ENCODE measurements around the gene SCTR. TPM values are rescaled to one million over a fixed set of nuclear protein-coding genes. Genes with fewer than 3 reads are reported as not detected.

SCTR gene
- total RNA-seq, 1 experiment from 2014 or later = not detected

- POLR2A ChIA-PET = no interaction called here
- no peaks in the 10 kb centered on the region for H3K27me3 ChIP-seq (ENCODE audit: control insufficient read depth, insufficient read depth, low read length)
- no TSS peak for BruUV-seq (replicated peaks)
- no peaks in the 10 kb centered on the region for H3K4me1 ChIP-seq (ENCODE audit: control insufficient read depth, insufficient read depth, low read length)
- no peak for ATAC-seq
- no peaks in the 10 kb centered on the region for H3K9me3 ChIP-seq (ENCODE audit: control insufficient read depth, insufficient read depth, low read depth, low read length)
- CTCF ChIA-PET = no interaction called here
- in situ Hi-C loops (cut with HindIII; ENCODE audit: low pct_unique_long_range_greater_than_20kb, low sequenced_read_pairs) = no loop called here
- H3K4me3 ChIP-seq (ENCODE audit: low read depth in 2 of 2, low read length in 2 of 2) = no peak overlapping the region
- intact Hi-C loops (cut with micrococcal nuclease; ENCODE audit: unreplicated experiment) = no loop called here
- TF ChIP-seq, protein P1, sequence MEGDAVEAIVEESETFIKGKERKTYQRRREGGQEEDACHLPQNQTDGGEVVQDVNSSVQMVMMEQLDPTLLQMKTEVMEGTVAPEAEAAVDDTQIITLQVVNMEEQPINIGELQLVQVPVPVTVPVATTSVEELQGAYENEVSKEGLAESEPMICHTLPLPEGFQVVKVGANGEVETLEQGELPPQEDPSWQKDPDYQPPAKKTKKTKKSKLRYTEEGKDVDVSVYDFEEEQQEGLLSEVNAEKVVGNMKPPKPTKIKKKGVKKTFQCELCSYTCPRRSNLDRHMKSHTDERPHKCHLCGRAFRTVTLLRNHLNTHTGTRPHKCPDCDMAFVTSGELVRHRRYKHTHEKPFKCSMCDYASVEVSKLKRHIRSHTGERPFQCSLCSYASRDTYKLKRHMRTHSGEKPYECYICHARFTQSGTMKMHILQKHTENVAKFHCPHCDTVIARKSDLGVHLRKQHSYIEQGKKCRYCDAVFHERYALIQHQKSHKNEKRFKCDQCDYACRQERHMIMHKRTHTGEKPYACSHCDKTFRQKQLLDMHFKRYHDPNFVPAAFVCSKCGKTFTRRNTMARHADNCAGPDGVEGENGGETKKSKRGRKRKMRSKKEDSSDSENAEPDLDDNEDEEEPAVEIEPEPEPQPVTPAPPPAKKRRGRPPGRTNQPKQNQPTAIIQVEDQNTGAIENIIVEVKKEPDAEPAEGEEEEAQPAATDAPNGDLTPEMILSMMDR (IDR thresholded peaks at IDR 0.05) = no peak
- TF ChIP-seq SIN3A (IDR thresholded peaks at IDR 0.05; ENCODE audit: borderline replicate concordance, insufficient read depth, low read depth, low read length) = no peak
- DNase-seq (ENCODE audit: low read depth, low spot score) = no peak
- no peak overlapping the region for H3K27ac ChIP-seq (ENCODE audit: low read length)
- no peaks in the 10 kb centered on the region for H3K36me3 ChIP-seq (ENCODE audit: control insufficient read depth, insufficient read depth, low read length)
These were observed 81.4 kb downstream of the SCTR start for GRCh38 chr2:119442850-119443249.

GRCh38 chr2:119442226-119442619 is 82.1 kb downstream of the SCTR start:
- in situ Hi-C loops (cut with HindIII; ENCODE audit: low pct_unique_long_range_greater_than_20kb, low sequenced_read_pairs) = no loop called here
- CTCF ChIA-PET = interaction anchor here (0.6 kb wide), 1 partner anchor 1295 kb away, joined by 4 read pairs; no protein-coding TSS in a partner anchor
- BruUV-seq (replicated peaks) = no TSS peak
- no peaks in the 10 kb centered on the region for H3K36me3 ChIP-seq (ENCODE audit: control insufficient read depth, insufficient read depth, low read length)
- intact Hi-C loops (cut with micrococcal nuclease; ENCODE audit: unreplicated experiment) = no loop called here
- TF ChIP-seq POLR2AphosphoS5 (IDR thresholded peaks at IDR 0.05; ENCODE audit: low read depth, low read length) = no peak
- TF ChIP-seq, protein P1 (IDR thresholded peaks at IDR 0.05) = no peak
- H3K27ac ChIP-seq (ENCODE audit: low read length) = no peak overlapping the region
- no peaks in the 10 kb centered on the region for H3K4me1 ChIP-seq (ENCODE audit: control insufficient read depth, insufficient read depth, low read length)
- no peak overlapping the region for H3K4me3 ChIP-seq (ENCODE audit: low read depth in 2 of 2, low read length in 2 of 2)
- no peaks in the 10 kb centered on the region for H3K27me3 ChIP-seq (ENCODE audit: control insufficient read depth, insufficient read depth, low read length)
- H3K9me3 ChIP-seq (ENCODE audit: control insufficient read depth, insufficient read depth, low read depth, low read length) = no peaks in the 10 kb centered on the region
- no peak for ATAC-seq
- no peak for DNase-seq (ENCODE audit: low read depth, low spot score)
- POLR2A ChIA-PET = no interaction called here

- no TSS peak for BruUV-seq (replicated peaks)
- no peak for TF ChIP-seq POLR2AphosphoS5 (IDR thresholded peaks at IDR 0.05; ENCODE audit: low read depth, low read length)
- TF ChIP-seq, protein P1 (IDR thresholded peaks at IDR 0.05) = no peak
- H3K9me3 ChIP-seq (ENCODE audit: control insufficient read depth, insufficient read depth, low read depth, low read length) = no peaks in the 10 kb centered on the region
- in situ Hi-C loops (cut with HindIII; ENCODE audit: low pct_unique_long_range_greater_than_20kb, low sequenced_read_pairs) (no loop called here), intact Hi-C loops (cut with micrococcal nuclease; ENCODE audit: unreplicated experiment) (no loop called here)
- ChIA-PET POLR2A (no interaction called here), CTCF (interaction anchor here (0.6 kb wide), 1 partner anchor 1295 kb away, joined by 4 read pairs; no protein-coding TSS in a partner anchor)
- H3K36me3 ChIP-seq (ENCODE audit: control insufficient read depth, insufficient read depth, low read length) = no peaks in the 10 kb centered on the region
- no peak overlapping the region for H3K27ac ChIP-seq (ENCODE audit: low read length)
- DNase-seq (ENCODE audit: low read depth, low spot score) = no peak
- no peak for ATAC-seq
- no peak overlapping the region for H3K4me3 ChIP-seq (ENCODE audit: low read depth in 2 of 2, low read length in 2 of 2)
- no peaks in the 10 kb centered on the region for H3K27me3 ChIP-seq (ENCODE audit: control insufficient read depth, insufficient read depth, low read length)
- H3K4me1 ChIP-seq (ENCODE audit: control insufficient read depth, insufficient read depth, low read length) = no peaks in the 10 kb centered on the region
These were observed 82.7 kb downstream of the SCTR start for GRCh38 chr2:119441376-119442225.

Measured in Panc1 (cell line).